ENCODE measurements around the gene POC1B. TPM values are rescaled to one million over a fixed set of nuclear protein-coding genes. Genes with fewer than 3 reads are reported as not detected.

The POC1B gene
- polyA plus RNA-seq, 1 donor (not counting 4 experiments of a cell fraction or from before 2014, with no cell fraction given): 16.4 TPM

DNA sequence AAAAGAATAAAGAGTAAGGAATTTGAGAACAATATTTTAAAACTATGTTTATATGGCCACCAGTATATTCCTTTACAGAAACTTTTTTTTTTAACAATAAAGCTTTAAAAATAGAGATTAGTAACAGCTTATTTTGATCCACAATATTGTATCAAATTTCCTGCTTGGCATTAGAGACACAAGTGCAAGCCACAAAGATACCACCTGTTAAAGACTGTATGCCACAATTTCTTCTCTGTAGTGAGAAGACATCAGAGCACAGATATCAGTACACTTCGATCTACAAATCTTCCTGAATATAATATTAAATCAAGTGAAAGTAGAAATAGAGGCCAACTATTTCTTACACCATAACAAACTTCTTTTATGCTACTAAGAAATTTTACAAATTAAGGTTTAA is 69.3 kb downstream of the POC1B start:
- no peak for DNase-seq (ENCODE audit: low read depth, low spot score)
- Histone ChIP-seq H3K27me3 (ENCODE audit: control insufficient read depth, extremely low read depth, insufficient read depth, low read length) (no peaks in the 10 kb centered on the region), H3K4me1 (ENCODE audit: control insufficient read depth, extremely low read depth, insufficient read depth, low read length) (peaks cover 26% of the 10 kb centered on the region), H3K9ac (ENCODE audit: control insufficient read depth, extremely low read depth, insufficient read depth, low read length) (no peak overlapping the region), H2AFZ (ENCODE audit: control insufficient read depth, low read length) (no peak overlapping the region), H3K9me1 (ENCODE audit: control insufficient read depth, extremely low read depth, insufficient read depth, low read length) (no peaks in the 10 kb centered on the region), H3K36me3 (ENCODE audit: control insufficient read depth in 2 of 2, extremely low read depth in 1 of 2, insufficient read depth in 2 of 2, low read length in 2 of 2) (peaks cover 0 to 4% of the 10 kb centered on the region in 2 experiments), H4K20me1 (ENCODE audit: control insufficient read depth, extremely low read depth, insufficient read depth, low read length) (no peaks in the 10 kb centered on the region), H3K4me2 (ENCODE audit: control insufficient read depth, extremely low read depth, insufficient read depth, low read depth, low read length) (no peak overlapping the region), H3K27ac (ENCODE audit: control insufficient read depth, insufficient read depth, low read length) (no peak overlapping the region), H3K4me3 (ENCODE audit: control insufficient read depth in 2 of 3, extremely low read depth in 1 of 3, insufficient read depth in 2 of 3, low read depth in 1 of 3, low read length in 3 of 3) (no peak overlapping the region), H3K9me3 (ENCODE audit: control insufficient read depth, low read depth, low read length) (no peaks in the 10 kb centered on the region), H3K79me2 (ENCODE audit: control insufficient read depth, insufficient read depth, low read length) (no peaks in the 10 kb centered on the region)
- dilution Hi-C loops (cut with MboI; ENCODE audit: extremely low pct_ligation_motif_present, low sequenced_read_pairs): loop anchor here (25.0 kb wide), 1 partner anchor 394 kb away; no protein-coding TSS in a partner anchor
- FAIRE-seq: no peak
- no peak for TF ChIP-seq EZH2 (IDR thresholded peaks at IDR 0.05; ENCODE audit: low read length)
- TF ChIP-seq, protein P1, sequence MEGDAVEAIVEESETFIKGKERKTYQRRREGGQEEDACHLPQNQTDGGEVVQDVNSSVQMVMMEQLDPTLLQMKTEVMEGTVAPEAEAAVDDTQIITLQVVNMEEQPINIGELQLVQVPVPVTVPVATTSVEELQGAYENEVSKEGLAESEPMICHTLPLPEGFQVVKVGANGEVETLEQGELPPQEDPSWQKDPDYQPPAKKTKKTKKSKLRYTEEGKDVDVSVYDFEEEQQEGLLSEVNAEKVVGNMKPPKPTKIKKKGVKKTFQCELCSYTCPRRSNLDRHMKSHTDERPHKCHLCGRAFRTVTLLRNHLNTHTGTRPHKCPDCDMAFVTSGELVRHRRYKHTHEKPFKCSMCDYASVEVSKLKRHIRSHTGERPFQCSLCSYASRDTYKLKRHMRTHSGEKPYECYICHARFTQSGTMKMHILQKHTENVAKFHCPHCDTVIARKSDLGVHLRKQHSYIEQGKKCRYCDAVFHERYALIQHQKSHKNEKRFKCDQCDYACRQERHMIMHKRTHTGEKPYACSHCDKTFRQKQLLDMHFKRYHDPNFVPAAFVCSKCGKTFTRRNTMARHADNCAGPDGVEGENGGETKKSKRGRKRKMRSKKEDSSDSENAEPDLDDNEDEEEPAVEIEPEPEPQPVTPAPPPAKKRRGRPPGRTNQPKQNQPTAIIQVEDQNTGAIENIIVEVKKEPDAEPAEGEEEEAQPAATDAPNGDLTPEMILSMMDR (optimal IDR thresholded peaks at IDR 0.05 in 1 of 3, IDR thresholded peaks at IDR 0.05 in 1 of 3, conservative IDR thresholded peaks at IDR 0.05 in 1 of 3; ENCODE audit: extremely low read depth in 1 of 3, insufficient read depth in 2 of 3, low read length in 3 of 3): no peak

GRCh38 chr12:89454080-89454848 is 71.6 kb downstream of the POC1B start:
- Histone ChIP-seq H3K27me3 (ENCODE audit: control insufficient read depth, extremely low read depth, insufficient read depth, low read length) (no peaks in the 10 kb centered on the region), H2AFZ (ENCODE audit: control insufficient read depth, low read length) (peak overlapping the region; percentile 22), H4K20me1 (ENCODE audit: control insufficient read depth, extremely low read depth, insufficient read depth, low read length) (no peaks in the 10 kb centered on the region), H3K36me3 (ENCODE audit: control insufficient read depth in 2 of 2, extremely low read depth in 1 of 2, insufficient read depth in 2 of 2, low read length in 2 of 2) (peaks cover 0 to 4% of the 10 kb centered on the region in 2 experiments), H3K9ac (ENCODE audit: control insufficient read depth, extremely low read depth, insufficient read depth, low read length) (peak overlapping the region; percentile 28), H3K4me2 (ENCODE audit: control insufficient read depth, extremely low read depth, insufficient read depth, low read depth, low read length) (peak overlapping the region; percentile 47), H3K4me3 (ENCODE audit: control insufficient read depth in 2 of 3, extremely low read depth in 1 of 3, insufficient read depth in 2 of 3, low read depth in 1 of 3, low read length in 3 of 3) (no peak overlapping the region), H3K79me2 (ENCODE audit: control insufficient read depth, insufficient read depth, low read length) (no peaks in the 10 kb centered on the region), H3K27ac (ENCODE audit: control insufficient read depth, insufficient read depth, low read length) (peak overlapping the region; percentile 11), H3K4me1 (ENCODE audit: control insufficient read depth, extremely low read depth, insufficient read depth, low read length) (peaks cover 28% of the 10 kb centered on the region), H3K9me1 (ENCODE audit: control insufficient read depth, extremely low read depth, insufficient read depth, low read length) (no peaks in the 10 kb centered on the region), H3K9me3 (ENCODE audit: control insufficient read depth, low read depth, low read length) (no peaks in the 10 kb centered on the region)
- DNase-seq (ENCODE audit: low read depth, low spot score) (no peak), FAIRE-seq (peak; percentile 64)
- no peak for TF ChIP-seq EZH2 (IDR thresholded peaks at IDR 0.05; ENCODE audit: low read length)
- TF ChIP-seq, protein P1 (optimal IDR thresholded peaks at IDR 0.05 in 1 of 3, IDR thresholded peaks at IDR 0.05 in 1 of 3, conservative IDR thresholded peaks at IDR 0.05 in 1 of 3; ENCODE audit: extremely low read depth in 1 of 3, insufficient read depth in 2 of 3, low read length in 3 of 3): no peak
- dilution Hi-C loops (cut with MboI; ENCODE audit: extremely low pct_ligation_motif_present, low sequenced_read_pairs): loop anchor here (25.0 kb wide), 1 partner anchor 392 kb away; no protein-coding TSS in a partner anchor

Data from keratinocyte (primary cell).